K562 (cell line): Measurements from ENCODE around the gene SLC30A10. TPM values are rescaled to one million over a fixed set of nuclear protein-coding genes. Genes with fewer than 3 reads are reported as not detected.

ENCODE experiments used
- ATAC-seq: fragments of 200-7000 bp; cut with Tn5 transposase; 3 replicates; pipeline ENCODE4 v1.9.1; 2020; ENCODE audit warnings: moderate library complexity
- BruUV-seq: library from RNA; stranded (reverse); fragments of 400-500 nt; replicated peaks from 2 replicates; lab custom pipeline; 2021; lab: Mats Ljungman, UMichigan
- CTCF ChIA-PET: fragments of 300-600 bp; formaldehyde crosslinking; extraction: SDS; loops from one replicate; lab custom pipeline; 2021; ENCODE audit warnings: low intra/inter-chr PET ratio; lab: Yijun Ruan, JAX
- POLR2A ChIA-PET: fragments of 300-600, 350-650 bp; sonication (Branson Sonifier 250); formaldehyde crosslinking; extraction: SDS; loops from one replicate; lab custom pipeline; 2021; ENCODE audit warnings: antibody characterized with exemption, inconsistent platforms; lab: Yijun Ruan, JAX
- DNase-seq, 4 experiments: peaks; one replicate each; pipeline versions ENCODE4 v3.0.0 to v3.0.0-alpha.2; 2011 to 2018; ENCODE audit warnings: low spot score in 3 of 4, mixed read lengths in 3 of 4; ENCODE audit errors: extremely low read depth in 1 of 4
- FAIRE-seq: peaks from 2 replicates; lab custom pipeline; 2011; peaks lifted over from hg19 to GRCh38; lab: Jason Lieb, UNC
- H2AFZ ChIP-seq: 2 replicates; pipeline ENCODE4 v1.6.0; 2011; ENCODE audit warnings: low read depth, low read length, control low read depth, inconsistent platforms
- H3K27ac ChIP-seq: fragments of 200-600 bp; 3 replicates; pipeline ENCODE4 v1.8.0; 2011; ENCODE audit warnings: low read depth, mild to moderate bottlenecking, control low read depth, inconsistent platforms, low read length, moderate library complexity, mixed read lengths; ENCODE audit errors: extremely low read depth
- H3K27me3 ChIP-seq, 2 experiments: fragments of 300-600 bp in 1 of 2; 2 replicates in 1 of 2; 3 replicates in 1 of 2; pipeline versions ENCODE4 v1.6.0 to v1.8.0; 2011; ENCODE audit warnings: inconsistent platforms in 2 of 2, low read length in 2 of 2, mild to moderate bottlenecking in 1 of 2, mixed read lengths in 1 of 2, moderate library complexity in 1 of 2; ENCODE audit not compliant: control insufficient read depth in 2 of 2, insufficient read depth in 2 of 2
- H3K36me3 ChIP-seq: fragments of 300-600 bp; 3 replicates; pipeline ENCODE4 v1.8.0; 2011; ENCODE audit warnings: mild to moderate bottlenecking, low read length, inconsistent platforms; ENCODE audit not compliant: control insufficient read depth, insufficient read depth
- H3K4me1 ChIP-seq, 2 experiments: fragments of 200-600 bp in 1 of 2; replicated peaks in 1 of 2; 2 replicates in 1 of 2; 3 replicates in 1 of 2; pipeline versions ENCODE4 v1.5.1 to v1.8.0; 2011; ENCODE audit warnings: inconsistent platforms in 2 of 2, low read length in 2 of 2, mild to moderate bottlenecking in 1 of 2, mixed read lengths in 1 of 2, moderate library complexity in 1 of 2; ENCODE audit not compliant: control insufficient read depth in 2 of 2, insufficient read depth in 2 of 2
- H3K4me2 ChIP-seq: 2 replicates; pipeline ENCODE4 v1.6.1; 2011; ENCODE audit warnings: low read length, control low read depth, inconsistent platforms, mixed read lengths; ENCODE audit not compliant: insufficient read depth
- H3K4me3 ChIP-seq: fragments of 200-600 bp; sonication (generic), shearing (Covaris generic); 2 replicates; pipeline ENCODE4 v1.5.1; 2016; ENCODE audit warnings: control low read depth, inconsistent platforms
- H3K79me2 ChIP-seq: fragments of 200-600 bp; 3 replicates; pipeline ENCODE4 v1.8.0; 2011; ENCODE audit warnings: low read length, inconsistent platforms; ENCODE audit not compliant: control insufficient read depth, insufficient read depth
- H3K9ac ChIP-seq, 2 experiments: 2 replicates each; pipeline versions ENCODE4 v1.6.0 to v1.6.1; 2011; ENCODE audit warnings: low read depth in 2 of 2, low read length in 2 of 2, control low read depth in 1 of 2, inconsistent platforms in 1 of 2, mild to moderate bottlenecking in 1 of 2, mixed read lengths in 1 of 2; ENCODE audit not compliant: insufficient read depth in 1 of 2
- H3K9me1 ChIP-seq: one replicate; pipeline ENCODE4 v1.6.0; 2011; ENCODE audit warnings: inconsistent platforms, mild to moderate bottlenecking, low read length, moderate library complexity; ENCODE audit not compliant: control insufficient read depth, insufficient read depth
- H3K9me3 ChIP-seq: replicated peaks from 2 replicates; pipeline ENCODE4 v1.5.1; 2011; ENCODE audit warnings: low read depth, low read length, inconsistent platforms; ENCODE audit not compliant: control insufficient read depth, insufficient read depth
- H4K20me1 ChIP-seq: replicated peaks from 2 replicates; pipeline ENCODE4 v1.6.1; 2011; ENCODE audit warnings: low read length, inconsistent platforms, mixed read lengths; ENCODE audit not compliant: control insufficient read depth, insufficient read depth
- ADNP ChIP-seq: fragments of 200-800 bp; sonication (Bioruptor generic); IDR thresholded peaks from 2 replicates; pipeline ENCODE4 v1.6.1; 2016; ENCODE audit warnings: missing genetic modification characterization, missing compliant biosample characterization
- CBFA2T2 ChIP-seq: fragments of 450-650 bp; conservative IDR thresholded peaks from 2 replicates; pipeline ENCODE4 v1.6.1; 2017; ENCODE audit warnings: mild to moderate bottlenecking
- CBFA2T3 ChIP-seq: fragments of 450-650 bp; IDR thresholded peaks from 2 replicates; pipeline ENCODE4 v1.6.1; 2017
- CBX3 ChIP-seq, 2 experiments: IDR thresholded peaks; 1 replicate in 1 of 2; 2 replicates in 1 of 2; pipeline ENCODE4 v1.6.1; 2012; ENCODE audit warnings: inconsistent platforms in 2 of 2, low read length in 2 of 2, borderline replicate concordance in 1 of 2, control low read depth in 1 of 2
- GABPA ChIP-seq: fragments of 200-800 bp; sonication (Bioruptor generic); conservative IDR thresholded peaks from 2 replicates; pipeline ENCODE4 v1.6.1; 2016; ENCODE audit warnings: low read depth, missing genetic modification characterization, missing compliant biosample characterization
- KLF6 ChIP-seq: fragments of 250-450 bp; sonication (Bioruptor Pico); IDR thresholded peaks from 2 replicates; pipeline ENCODE4 v1.4.0; 2020; ENCODE audit warnings: mild to moderate bottlenecking, moderate library complexity, borderline replicate concordance
- TEAD4 ChIP-seq, 2 experiments: sonication (generic) in 1 of 2; formaldehyde crosslinking in 1 of 2; IDR thresholded peaks; 2 replicates each; pipeline versions ENCODE4 v1.6.1 to v1.8.0; 2012 to 2022; ENCODE audit warnings: borderline replicate concordance in 1 of 2, inconsistent platforms in 1 of 2, low read length in 1 of 2, mild to moderate bottlenecking in 1 of 2, missing genetic modification reagents in 1 of 2
- TRIM24 ChIP-seq, 2 experiments: fragments of 450-650 bp; IDR thresholded peaks; 2 replicates each; pipeline ENCODE4 v1.6.1; 2016
- TRIM28 ChIP-seq: fragments of 450-650 bp; IDR thresholded peaks from 2 replicates; pipeline ENCODE4 v1.6.1; 2017
- ZNF121 ChIP-seq: sonication (generic); formaldehyde crosslinking; conservative IDR thresholded peaks from 2 replicates; pipeline ENCODE4 v1.8.0; 2022; ENCODE audit warnings: missing genetic modification reagents
- ZNF316 ChIP-seq: fragments of 450-650 bp; IDR thresholded peaks from 2 replicates; pipeline ENCODE4 v1.6.1; 2016
- WGBS: fragments of 100-300 bp; shearing (Covaris generic); methylation state at CpG from one replicate; pipeline ENCODE4 v1.1.6; 2016; ENCODE audit warnings: low coverage, mixed read lengths; ENCODE audit not compliant: insufficient coverage; ENCODE audit errors: missing lambda C conversion rate; 5-methylcytosine and 5-hydroxymethylcytosine counted together
- in situ Hi-C: fragments of 300-500 bp; cut with MboI; formaldehyde crosslinking; loops from 4 replicates; pipeline ENCODE4 v1.15.0; 2018; ENCODE audit warnings: inconsistent platforms, mixed read lengths
- intact Hi-C: fragments of 100-400 bp; cut with micrococcal nuclease; formaldehyde crosslinking; loops from 2 replicates; pipeline ENCODE4 v1.14.2; 2022
- polyA plus RNA-seq, 8 experiments: library from polyadenylated mRNA; depleted of rRNA in 4 of 8; stranded (reverse) in 5 of 8; unstranded in 3 of 8; fragments of >200 nt; fragmentation: Nextera tagmentation in 2 of 8; fragmentation: Illumina TruSeq in 1 of 8; extraction: Ambion mirVana in 2 of 8; extraction: Trizol in 1 of 8; gene quantifications; 2 replicates each; pipeline versions ENCODE4 v1.2.1 to v1.2.3, GENCODE V29; 2011 to 2014; ENCODE audit warnings: inconsistent platforms in 1 of 8, missing spikeins in 1 of 8
- total RNA-seq, 7 experiments: library from RNA; depleted of rRNA in 6 of 7; stranded (reverse); fragments of >200 nt in 6 of 7; fragmentation: Illumina TruSeq in 2 of 7; extraction: Trizol in 2 of 7; gene quantifications; 2 replicates each; pipeline versions ENCODE4 v1.2.1 to v1.2.3, GENCODE V29; 2011 to 2021; ENCODE audit warnings: low replicate concordance in 1 of 7

SLC30A10 gene
- total and polyA plus RNA-seq, 9 of the 15 experiments (the other 6 are each of a cell fraction or from before 2014, with no cell fraction given): 2.6 to 11.3 (median 7.1) TPM

DNA sequence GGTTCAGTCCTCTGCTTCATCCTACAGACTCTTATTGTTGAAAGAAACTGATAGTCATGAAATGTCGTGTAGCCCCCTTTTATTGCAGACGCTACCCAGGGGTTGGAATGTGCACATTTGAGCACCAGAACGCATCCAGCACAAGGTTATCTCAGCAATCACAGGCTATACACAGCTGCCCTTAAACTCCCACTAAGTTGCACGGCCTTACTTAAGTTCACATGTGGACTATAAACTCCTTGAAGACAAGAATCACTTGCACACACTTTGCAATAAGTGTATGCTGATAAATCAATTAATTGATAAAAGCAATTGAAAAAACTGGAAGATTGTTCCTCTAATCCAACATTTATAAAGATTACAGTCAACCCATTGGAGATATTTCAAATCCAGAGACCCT lies 18.9 kb downstream of the SLC30A10 start:
- no peaks in the 10 kb centered on the region for H3K27me3 ChIP-seq
- no TSS peak for BruUV-seq
- intact Hi-C loops (no loop called here), in situ Hi-C loops (no loop called here)
- no peak overlapping the region for H3K27ac ChIP-seq
- POLR2A ChIA-PET: interaction anchor here (1.6 to 2.5 kb wide), 4 partner anchors 8 to 29 kb away, joined by 5 to 17 read pairs (median 7); no protein-coding TSS in a partner anchor
- H3K4me3 ChIP-seq: no peak overlapping the region
- H3K4me2 ChIP-seq: no peak overlapping the region
- ATAC-seq: no peak
- no peak overlapping the region for H3K9ac ChIP-seq
- H3K4me1 ChIP-seq: peaks cover 32 to 58% of the 10 kb centered on the region in 2 experiments
- TF ChIP-seq CBX3 (IDR thresholded peaks at IDR 0.05; ENCODE audit: borderline replicate concordance in 1 of 2, low read length in 2 of 2) (peak in 1 of 2 experiments; percentile 76; a peak in 2 of 3 replicates), KLF6 (CRISPR knock-in tag) (no peak), TEAD4 (IDR thresholded peaks at IDR 0.05; ENCODE audit: low read length) (peak; percentile 54), TEAD4 (CRISPR knock-in tag; IDR thresholded peaks at IDR 0.05; ENCODE audit: borderline replicate concordance) (no peak), ZNF316 (peak; percentile 82), ZNF121 (CRISPR knock-in tag) (no peak), CBFA2T2 (peak; percentile 18; the same call in 1 of the 2 replicates), ADNP (tag) (peak; percentile 26; the same call in 1 of the 2 replicates), TRIM24 (IDR thresholded peaks at IDR 0.05) (peak in 1 of 2 experiments; percentile 68; a peak in 1 of 4 replicates), GABPA (tag) (no peak), TRIM28 (peak; percentile 71; the same call in 1 of the 2 replicates), CBFA2T3 (peak; percentile 48; the same call in 1 of the 2 replicates)
- no peaks in the 10 kb centered on the region for H3K79me2 ChIP-seq
- 0 out of 2 replicates have a peak, but pooled peaks cover 3% of the 10 kb centered on the region for H3K9me3 ChIP-seq
- peak overlapping the region; percentile 0; the same call in 1 of the 2 replicates for H2AFZ ChIP-seq
- no peaks in the 10 kb centered on the region for H3K9me1 ChIP-seq
- WGBS: 15% methylated on average over 4 of the region's 4 CpGs
- no peak for FAIRE-seq
- CTCF ChIA-PET: no interaction called here
- DNase-seq: no peak
- H4K20me1 ChIP-seq: no peaks in the 10 kb centered on the region
- peaks cover 11% of the 10 kb centered on the region; the same call in 1 of the 3 replicates for H3K36me3 ChIP-seq
